ENCODE results near the gene RAB33A. TPM values are rescaled to one million over a fixed set of nuclear protein-coding genes. Genes with fewer than 3 reads are reported as not detected.
A peak's percentile ranks its signal among the peaks of the same experiment; 100 is the strongest.

Gene RAB33A
- total RNA-seq (12.6 and 18.3 TPM in 2 replicates), polyA plus RNA-seq (2.8 and 4.0 TPM in 2 replicates), polyA minus RNA-seq (ENCODE audit: low replicate concordance) (1.2 and 6.6 TPM in 2 replicates)
- polyA plus RNA-seq (2012) = 2.7 and 3.6 TPM in 2 replicates

- no peak for TF ChIP-seq EZH2 (IDR thresholded peaks at IDR 0.05; ENCODE audit: low read length, missing control alignments)
- TF ChIP-seq, protein P1, sequence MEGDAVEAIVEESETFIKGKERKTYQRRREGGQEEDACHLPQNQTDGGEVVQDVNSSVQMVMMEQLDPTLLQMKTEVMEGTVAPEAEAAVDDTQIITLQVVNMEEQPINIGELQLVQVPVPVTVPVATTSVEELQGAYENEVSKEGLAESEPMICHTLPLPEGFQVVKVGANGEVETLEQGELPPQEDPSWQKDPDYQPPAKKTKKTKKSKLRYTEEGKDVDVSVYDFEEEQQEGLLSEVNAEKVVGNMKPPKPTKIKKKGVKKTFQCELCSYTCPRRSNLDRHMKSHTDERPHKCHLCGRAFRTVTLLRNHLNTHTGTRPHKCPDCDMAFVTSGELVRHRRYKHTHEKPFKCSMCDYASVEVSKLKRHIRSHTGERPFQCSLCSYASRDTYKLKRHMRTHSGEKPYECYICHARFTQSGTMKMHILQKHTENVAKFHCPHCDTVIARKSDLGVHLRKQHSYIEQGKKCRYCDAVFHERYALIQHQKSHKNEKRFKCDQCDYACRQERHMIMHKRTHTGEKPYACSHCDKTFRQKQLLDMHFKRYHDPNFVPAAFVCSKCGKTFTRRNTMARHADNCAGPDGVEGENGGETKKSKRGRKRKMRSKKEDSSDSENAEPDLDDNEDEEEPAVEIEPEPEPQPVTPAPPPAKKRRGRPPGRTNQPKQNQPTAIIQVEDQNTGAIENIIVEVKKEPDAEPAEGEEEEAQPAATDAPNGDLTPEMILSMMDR (conservative IDR thresholded peaks at IDR 0.05 in 1 of 2, IDR thresholded peaks at IDR 0.05 in 1 of 2; ENCODE audit: low read depth in 1 of 2, low read length in 2 of 2) = no peak
- peak; percentile 25 to 28 for DNase-seq (ENCODE audit: low read depth in 2 of 2)
- no peaks in the 10 kb centered on the region for H3K79me2 ChIP-seq (ENCODE audit: control insufficient read depth, insufficient read depth, low read length)
- no peaks in the 10 kb centered on the region for H3K36me3 ChIP-seq (ENCODE audit: control insufficient read depth, insufficient read depth, low read length)
- no peaks in the 10 kb centered on the region for H4K20me1 ChIP-seq (ENCODE audit: control insufficient read depth, extremely low read depth, insufficient read depth, low read length)
- H3K4me1 ChIP-seq (ENCODE audit: control insufficient read depth, extremely low read depth, insufficient read depth, low read length) = peaks cover 7% of the 10 kb centered on the region
- no peaks in the 10 kb centered on the region for H3K27me3 ChIP-seq (ENCODE audit: control insufficient read depth, insufficient read depth, low read length)
- peak within 1 kb of the TSS; percentile 84 for H3K4me2 ChIP-seq (ENCODE audit: extremely low read depth, insufficient read depth, low read length)
- peak within 1 kb of the TSS; percentile 26 to 55 (median 45) for H3K4me3 ChIP-seq (replicated peaks in 1 of 4; ENCODE audit: control extremely low read depth in 1 of 4, insufficient read depth in 1 of 4, low read depth in 3 of 4, low read length in 4 of 4)
- no peaks in the 10 kb centered on the region for H3K9me3 ChIP-seq (ENCODE audit: control insufficient read depth, insufficient read depth, low read depth, low read length)
- H2AFZ ChIP-seq (ENCODE audit: low read length) = peak within 1 kb of the TSS; percentile 39
- peak within 1 kb of the TSS; percentile 77 for H3K27ac ChIP-seq (ENCODE audit: insufficient read depth, low read length)
- H3K9ac ChIP-seq (ENCODE audit: insufficient read depth, low read length) = peak within 1 kb of the TSS; percentile 37
Measured at GRCh38 chrX:130171446-130172126, at the start of gene RAB33A. Gene RAB33A, plus strand, starts transcription at chrX:130171962. Its CDS starts 101 bp downstream, at chrX:130172063.

DNA sequence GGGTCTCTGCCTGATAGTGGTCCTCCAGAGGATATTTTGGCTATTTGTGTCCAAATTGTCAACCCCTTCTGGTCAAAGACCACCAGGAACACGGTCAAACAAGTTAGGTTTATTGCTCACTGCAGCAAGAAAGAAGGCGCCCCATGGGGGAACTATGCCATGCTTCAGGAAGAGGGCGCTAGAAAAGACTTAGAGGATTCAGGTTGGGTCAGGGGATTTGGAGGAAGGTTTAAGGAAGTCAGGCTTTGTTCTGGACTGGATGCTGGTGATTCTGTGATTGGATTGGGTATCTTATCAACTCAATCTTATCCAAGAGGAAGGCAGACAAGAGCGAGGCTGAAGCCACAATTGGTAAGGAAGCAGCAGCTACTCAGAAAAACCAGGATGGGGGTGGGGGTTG lies 47.2 kb upstream of the RAB33A start:
- H3K4me3 ChIP-seq (replicated peaks in 1 of 4; ENCODE audit: control extremely low read depth in 1 of 4, insufficient read depth in 1 of 4, low read depth in 3 of 4, low read length in 4 of 4) = no peak overlapping the region

DNA sequence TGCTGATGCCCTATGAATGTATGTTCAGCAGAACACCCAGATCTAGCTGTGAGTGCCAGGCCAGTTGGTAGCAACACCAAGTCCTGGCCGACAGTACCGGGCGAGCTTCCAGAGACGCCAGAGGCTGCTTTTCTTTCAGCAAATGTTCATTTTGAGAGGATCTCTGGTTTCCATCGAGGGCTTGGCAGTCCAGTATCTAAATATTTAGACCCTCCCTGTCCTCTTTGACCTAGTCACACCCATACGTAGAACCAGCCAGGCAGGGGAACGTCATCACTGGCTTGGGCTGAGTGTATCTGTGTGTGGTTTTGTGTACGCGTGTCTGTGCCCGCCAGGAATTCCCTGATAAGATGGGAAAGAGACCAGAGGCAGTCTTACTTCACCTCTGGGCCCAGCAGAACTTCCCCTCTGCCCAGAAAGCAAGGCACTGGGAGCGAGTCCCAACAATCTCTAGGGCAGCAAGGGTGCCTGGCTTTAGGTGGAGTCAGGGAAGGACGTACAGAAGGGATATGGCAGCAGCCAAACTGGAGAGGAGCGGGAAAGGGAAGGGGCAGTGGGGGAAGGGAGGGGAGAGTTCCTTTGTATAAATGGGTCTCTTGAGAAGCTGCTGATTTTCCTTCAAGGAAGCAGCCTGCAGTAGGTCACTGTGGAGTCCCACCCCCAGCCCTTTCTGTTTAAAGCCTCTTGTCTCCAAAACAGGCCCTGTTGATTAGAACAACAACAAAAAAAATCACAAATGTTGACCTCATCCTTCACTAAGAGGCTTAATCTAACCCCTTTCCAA lies 46.5 kb upstream of the RAB33A start:
- Histone ChIP-seq H4K20me1 (ENCODE audit: control insufficient read depth, extremely low read depth, insufficient read depth, low read length) (no peaks in the 10 kb centered on the region), H2AFZ (ENCODE audit: low read length) (no peak overlapping the region), H3K36me3 (ENCODE audit: control insufficient read depth, insufficient read depth, low read length) (no peaks in the 10 kb centered on the region), H3K9me3 (ENCODE audit: control insufficient read depth, insufficient read depth, low read depth, low read length) (no peaks in the 10 kb centered on the region), H3K4me1 (ENCODE audit: control insufficient read depth, extremely low read depth, insufficient read depth, low read length) (peaks cover 1% of the 10 kb centered on the region), H3K79me2 (ENCODE audit: control insufficient read depth, insufficient read depth, low read length) (no peaks in the 10 kb centered on the region), H3K4me2 (ENCODE audit: extremely low read depth, insufficient read depth, low read length) (no peak overlapping the region), H3K4me3 (replicated peaks in 1 of 4; ENCODE audit: control extremely low read depth in 1 of 4, insufficient read depth in 1 of 4, low read depth in 3 of 4, low read length in 4 of 4) (no peak overlapping the region), H3K9ac (ENCODE audit: insufficient read depth, low read length) (no peak overlapping the region), H3K27me3 (ENCODE audit: control insufficient read depth, insufficient read depth, low read length) (no peaks in the 10 kb centered on the region), H3K27ac (ENCODE audit: insufficient read depth, low read length) (no peak overlapping the region)
- TF ChIP-seq, protein P1 (conservative IDR thresholded peaks at IDR 0.05 in 1 of 2, IDR thresholded peaks at IDR 0.05 in 1 of 2; ENCODE audit: low read depth in 1 of 2, low read length in 2 of 2) = no peak
- TF ChIP-seq EZH2 (IDR thresholded peaks at IDR 0.05; ENCODE audit: low read length, missing control alignments) = no peak
- peak; percentile 32 to 74 for DNase-seq (ENCODE audit: low read depth in 2 of 2)

More for the DNA sequence above, 47.2 kb upstream of the RAB33A start:
- Histone ChIP-seq H3K4me2 (ENCODE audit: extremely low read depth, insufficient read depth, low read length) (no peak overlapping the region), H3K9ac (ENCODE audit: insufficient read depth, low read length) (no peak overlapping the region), H3K4me1 (ENCODE audit: control insufficient read depth, extremely low read depth, insufficient read depth, low read length) (peaks cover 2% of the 10 kb centered on the region), H4K20me1 (ENCODE audit: control insufficient read depth, extremely low read depth, insufficient read depth, low read length) (no peaks in the 10 kb centered on the region), H3K27ac (ENCODE audit: insufficient read depth, low read length) (no peak overlapping the region), H3K79me2 (ENCODE audit: control insufficient read depth, insufficient read depth, low read length) (no peaks in the 10 kb centered on the region), H3K27me3 (ENCODE audit: control insufficient read depth, insufficient read depth, low read length) (no peaks in the 10 kb centered on the region), H3K36me3 (ENCODE audit: control insufficient read depth, insufficient read depth, low read length) (no peaks in the 10 kb centered on the region), H3K9me3 (ENCODE audit: control insufficient read depth, insufficient read depth, low read depth, low read length) (no peaks in the 10 kb centered on the region), H2AFZ (ENCODE audit: low read length) (no peak overlapping the region)
- DNase-seq (ENCODE audit: low read depth in 2 of 2) = no peak
- TF ChIP-seq EZH2 (IDR thresholded peaks at IDR 0.05; ENCODE audit: low read length, missing control alignments) = no peak

All from fibroblast of lung (primary cell).